A549 (cell line): ENCODE data around the gene PLEKHH1. TPM values are rescaled to one million over a fixed set of nuclear protein-coding genes. Genes with fewer than 3 reads are reported as not detected.

Experiments
- ATAC-seq, 2 experiments: fragments of 200-7000 bp in 1 of 2; fragments of >200 bp in 1 of 2; cut with Nextera tagmentation in 1 of 2; cut with Tn5 transposase in 1 of 2; 3 replicates each; pipeline versions ENCODE4 v1.8.0 to v1.9.1; 2018 to 2020; ENCODE audit warnings: mild to moderate bottlenecking in 1 of 2, moderate library complexity in 1 of 2
- CTCF ChIA-PET: fragments of 300-600 bp; sonication (Branson Sonifier 250); formaldehyde crosslinking; extraction: SDS; loops from one replicate; lab custom pipeline; 2021; ENCODE audit warnings: antibody characterized with exemption, inconsistent platforms; lab: Yijun Ruan, JAX
- POLR2A ChIA-PET: fragments of 350-600 bp; formaldehyde crosslinking; extraction: SDS; loops from one replicate; lab custom pipeline; 2021; ENCODE audit warnings: antibody characterized with exemption, inconsistent platforms; lab: Yijun Ruan, JAX
- DNase-seq, 2 experiments: peaks; one replicate each; pipeline versions ENCODE4 v3.0.0 to v3.0.0-alpha.2; 2011 to 2016; ENCODE audit warnings: low read depth in 1 of 2, low spot score in 1 of 2
- FAIRE-seq: peaks from 2 replicates; lab custom pipeline; 2011; peaks lifted over from hg19 to GRCh38; lab: Jason Lieb, UNC
- H3K27ac ChIP-seq, 2 experiments: fragments of >200 bp; sonication (Bioruptor Twin); formaldehyde crosslinking; 3 replicates each; pipeline ENCODE4 v1.5.1; 2016 to 2017
- H3K4me1 ChIP-seq: fragments of >200 bp; sonication (Bioruptor Twin); formaldehyde crosslinking; 3 replicates; pipeline ENCODE4 v1.6.1; 2016
- H3K4me2 ChIP-seq: fragments of >200 bp; sonication (Bioruptor Twin); formaldehyde crosslinking; 3 replicates; pipeline ENCODE4 v1.6.1; 2016
- H3K4me3 ChIP-seq: fragments of >200 bp; sonication (Bioruptor Twin); formaldehyde crosslinking; 3 replicates; pipeline ENCODE4 v1.5.1; 2016
- H3K9me3 ChIP-seq: fragments of >200 bp; sonication (Bioruptor Twin); formaldehyde crosslinking; 3 replicates; pipeline ENCODE4 v1.6.1; 2016
- CBX2 ChIP-seq: fragments of 200-600 bp; sonication (generic); IDR thresholded peaks from 2 replicates; pipeline ENCODE4 v1.6.1; 2016; ENCODE audit warnings: low read depth, mild to moderate bottlenecking, borderline replicate concordance
- CBX8 ChIP-seq: fragments of 200-600 bp; sonication (generic); IDR thresholded peaks from 2 replicates; pipeline ENCODE4 v1.6.1; 2016
- CHD2 ChIP-seq: fragments of 150-350 bp; IDR thresholded peaks from 2 replicates; pipeline ENCODE4 v1.6.1; 2014; ENCODE audit warnings: low read length; ENCODE audit not compliant: partially characterized antibody
- EHMT2 ChIP-seq: fragments of 200-600 bp; sonication (generic); IDR thresholded peaks from 2 replicates; pipeline ENCODE4 v1.6.1; 2016; ENCODE audit warnings: antibody characterized with exemption, low read depth, mild to moderate bottlenecking, moderate library complexity
- EP300 ChIP-seq, 2 experiments: fragments of >200 bp; sonication (Bioruptor Twin); formaldehyde crosslinking; IDR thresholded peaks; 2 replicates in 1 of 2; 3 replicates in 1 of 2; pipeline ENCODE4 v1.6.1; 2016 to 2017
- FOSL2 ChIP-seq, 2 experiments: fragments of 450-650 bp in 1 of 2; fragments of >200 bp in 1 of 2; sonication (Bioruptor Twin) in 1 of 2; formaldehyde crosslinking; IDR thresholded peaks; 2 replicates each; pipeline versions ENCODE4 v1.5.0 to v1.6.1; 2016 to 2020; ENCODE audit warnings: mild to moderate bottlenecking in 1 of 2, moderate library complexity in 1 of 2
- FOXS1 ChIP-seq: fragments of 250-450 bp; sonication (Bioruptor Pico); IDR thresholded peaks from 2 replicates; pipeline ENCODE4 v1.5.0; 2020; ENCODE audit warnings: mild to moderate bottlenecking, moderate library complexity
- HDAC2 ChIP-seq: fragments of 200-600 bp; sonication (generic); IDR thresholded peaks from 2 replicates; pipeline ENCODE4 v1.6.1; 2016
- HOXA7 ChIP-seq: fragments of 250-450 bp; sonication (Bioruptor Pico); IDR thresholded peaks from 2 replicates; pipeline ENCODE4 v1.5.0; 2020; ENCODE audit warnings: mild to moderate bottlenecking, moderate library complexity
- HOXB13 ChIP-seq: fragments of 250-450 bp; sonication (Bioruptor Pico); IDR thresholded peaks from 2 replicates; pipeline ENCODE4 v1.5.0; 2020; ENCODE audit warnings: low read depth, mild to moderate bottlenecking, moderate library complexity
- KDM1A ChIP-seq: fragments of 200-600 bp; sonication (generic); IDR thresholded peaks from 2 replicates; pipeline ENCODE4 v1.6.1; 2016; ENCODE audit warnings: low read depth, mild to moderate bottlenecking
- MAZ ChIP-seq: fragments of 150-350 bp; IDR thresholded peaks from 2 replicates; pipeline ENCODE4 v1.6.1; 2014; ENCODE audit warnings: antibody characterized with exemption, low read depth, low read length, borderline replicate concordance
- MYC ChIP-seq: IDR thresholded peaks from 2 replicates; pipeline ENCODE4 v1.6.1; 2012; ENCODE audit warnings: mild to moderate bottlenecking, inconsistent platforms, low read length, improper control_type of control experiment, borderline replicate concordance
- PHF8 ChIP-seq: fragments of 200-600 bp; sonication (generic); IDR thresholded peaks from 2 replicates; pipeline ENCODE4 v1.6.1; 2016; ENCODE audit warnings: low read depth, mild to moderate bottlenecking, antibody characterized with exemption, moderate library complexity, borderline replicate concordance
- POLR2A ChIP-seq: IDR thresholded peaks from 2 replicates; pipeline ENCODE4 v1.6.1; 2012; ENCODE audit warnings: mild to moderate bottlenecking, low read length
- RARB ChIP-seq: fragments of 250-450 bp; sonication (Bioruptor Pico); IDR thresholded peaks from 2 replicates; pipeline ENCODE4 v1.8.0; 2021; ENCODE audit warnings: mild to moderate bottlenecking, moderate library complexity
- ZNF302 ChIP-seq: fragments of 250-450 bp; sonication (Bioruptor Pico); IDR thresholded peaks from 2 replicates; pipeline ENCODE4 v1.9.0; 2021; ENCODE audit warnings: inconsistent platforms, mild to moderate bottlenecking, moderate library complexity
- ZSCAN20 ChIP-seq: fragments of 250-450 bp; sonication (Bioruptor Pico); IDR thresholded peaks from 2 replicates; pipeline ENCODE4 v1.8.0; 2022; ENCODE audit warnings: mild to moderate bottlenecking, moderate library complexity
- WGBS: methylation state at CpG from one replicate; pipeline ENCODE4 v1.1.6; 2017; ENCODE audit errors: missing lambda C conversion rate; 5-methylcytosine and 5-hydroxymethylcytosine counted together
- polyA plus RNA-seq, 4 experiments: library from polyadenylated mRNA; depleted of rRNA in 3 of 4; stranded (reverse); fragments of >200 nt; fragmentation: RNase III in 1 of 4; extraction: RNeasy Plus Mini Kit Qiagen cat#74134 plus additional on column Dnase treatment in 1 of 4; gene quantifications; 2 replicates in 3 of 4; 3 replicates in 1 of 4; pipeline ENCODE4 v1.2.3, GENCODE V29; 2011 to 2017
- TF ChIP-seq, protein P1 (sequence below): fragments of 250-450 bp; sonication (Bioruptor Pico); IDR thresholded peaks from 2 replicates; pipeline ENCODE4 v1.5.0; 2020; ENCODE audit warnings: low read depth, mild to moderate bottlenecking, moderate library complexity
- TF ChIP-seq, protein P2 (sequence below): fragments of >200 bp; sonication (Bioruptor Twin); formaldehyde crosslinking; IDR thresholded peaks from 3 replicates; pipeline ENCODE4 v1.6.1; 2016
- TF ChIP-seq, protein P3 (sequence below): fragments of 200-600 bp; sonication (generic); IDR thresholded peaks from 2 replicates; pipeline ENCODE4 v1.6.1; 2016; ENCODE audit warnings: antibody characterized with exemption, mild to moderate bottlenecking, moderate library complexity

The PLEKHH1 gene
- polyA plus RNA-seq, 2 of the 4 experiments (the other 2 are of a cell fraction), result 3.5 to 5.1 TPM

DNA sequence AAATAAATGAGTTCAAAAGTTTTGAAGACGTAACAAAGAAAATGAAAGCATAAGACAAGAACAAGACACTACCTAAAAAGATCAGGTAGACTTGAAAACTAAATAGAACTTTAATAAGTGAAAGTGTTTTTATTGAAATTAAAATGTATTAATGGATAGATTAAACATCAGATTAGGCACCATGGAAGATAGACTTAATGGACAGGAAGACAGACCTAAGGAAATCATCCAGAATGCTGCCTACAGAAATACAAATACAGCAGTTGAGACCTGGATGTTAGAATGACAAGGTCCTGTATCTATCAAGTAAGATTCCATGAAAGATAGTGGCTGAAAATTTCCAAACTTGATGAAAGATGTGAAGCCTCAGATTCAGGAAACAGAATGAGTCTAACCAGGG is 11.5 kb downstream of the PLEKHH1 start:
- Histone ChIP-seq H3K27ac (no peak overlapping the region), H3K4me1 (no peaks in the 10 kb centered on the region), H3K4me2 (no peak overlapping the region), H3K4me3 (no peak overlapping the region), H3K9me3 (no peaks in the 10 kb centered on the region)
- no peak for DNase-seq
- TF ChIP-seq EP300 (IDR thresholded peaks at IDR 0.05), result no peak
- TF ChIP-seq FOXS1, result no peak
- TF ChIP-seq CHD2, result no peak
- TF ChIP-seq, protein P1, sequence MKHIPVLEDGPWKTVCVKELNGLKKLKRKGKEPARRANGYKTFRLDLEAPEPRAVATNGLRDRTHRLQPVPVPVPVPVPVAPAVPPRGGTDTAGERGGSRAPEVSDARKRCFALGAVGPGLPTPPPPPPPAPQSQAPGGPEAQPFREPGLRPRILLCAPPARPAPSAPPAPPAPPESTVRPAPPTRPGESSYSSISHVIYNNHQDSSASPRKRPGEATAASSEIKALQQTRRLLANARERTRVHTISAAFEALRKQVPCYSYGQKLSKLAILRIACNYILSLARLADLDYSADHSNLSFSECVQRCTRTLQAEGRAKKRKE, result no peak
- no peak for TF ChIP-seq CBX8
- no peak for TF ChIP-seq HOXB13 (CRISPR knock-in tag)
- no peak for TF ChIP-seq MYC
- TF ChIP-seq HOXA7 (CRISPR knock-in tag), result no peak
- no peak for TF ChIP-seq FOSL2 (IDR thresholded peaks at IDR 0.05)
- TF ChIP-seq FOSL2 (CRISPR knock-in tag; IDR thresholded peaks at IDR 0.05), result no peak
- TF ChIP-seq, protein P2, sequence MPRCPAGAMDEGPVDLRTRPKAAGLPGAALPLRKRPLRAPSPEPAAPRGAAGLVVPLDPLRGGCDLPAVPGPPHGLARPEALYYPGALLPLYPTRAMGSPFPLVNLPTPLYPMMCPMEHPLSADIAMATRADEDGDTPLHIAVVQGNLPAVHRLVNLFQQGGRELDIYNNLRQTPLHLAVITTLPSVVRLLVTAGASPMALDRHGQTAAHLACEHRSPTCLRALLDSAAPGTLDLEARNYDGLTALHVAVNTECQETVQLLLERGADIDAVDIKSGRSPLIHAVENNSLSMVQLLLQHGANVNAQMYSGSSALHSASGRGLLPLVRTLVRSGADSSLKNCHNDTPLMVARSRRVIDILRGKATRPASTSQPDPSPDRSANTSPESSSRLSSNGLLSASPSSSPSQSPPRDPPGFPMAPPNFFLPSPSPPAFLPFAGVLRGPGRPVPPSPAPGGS, result no peak
- TF ChIP-seq HDAC2, result no peak
- no peak for TF ChIP-seq RARB (CRISPR knock-in tag)
- TF ChIP-seq EHMT2, result no peak
- no peak for TF ChIP-seq CBX2
- FAIRE-seq, result no peak
- ATAC-seq, result no peak
- ChIA-PET CTCF (no interaction called here), POLR2A (no interaction called here)
- 89% methylated on average over 1 of the region's 1 CpG for WGBS

DNA sequence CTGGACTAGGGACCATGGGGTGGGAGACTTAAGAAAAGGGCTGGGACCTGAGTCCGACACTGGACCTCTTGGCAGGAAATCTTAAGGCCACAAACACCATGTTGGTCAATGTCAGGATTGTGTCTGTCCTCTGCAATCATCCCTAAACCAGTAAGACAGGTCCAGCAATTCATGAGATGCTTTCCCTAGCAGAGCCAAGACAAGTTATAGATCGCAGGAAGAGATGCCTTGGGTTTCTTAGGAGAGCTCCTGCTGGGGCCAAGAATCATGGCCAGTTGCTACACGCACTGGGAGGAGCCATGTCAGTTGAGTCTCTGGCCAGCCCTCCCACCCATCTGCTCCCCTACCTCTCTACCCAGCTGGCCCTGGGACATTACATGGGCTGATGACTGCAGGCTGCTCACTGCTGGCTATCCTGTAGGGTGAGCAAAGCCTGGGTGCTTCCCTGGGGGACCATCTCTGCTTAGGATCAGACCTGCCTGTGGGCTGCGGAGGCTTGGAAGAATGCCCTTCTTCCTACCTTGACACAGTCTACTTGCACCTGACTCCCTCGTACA is 14.2 kb downstream of the PLEKHH1 start:
- ChIA-PET CTCF (no interaction called here), POLR2A (no interaction called here)
- no peaks in the 10 kb centered on the region for H3K9me3 ChIP-seq
- H3K27ac ChIP-seq, result no peak overlapping the region
- no peak overlapping the region for H3K4me3 ChIP-seq
- no peaks in the 10 kb centered on the region for H3K4me1 ChIP-seq
- WGBS, result 81% methylated on average over 5 of the region's 5 CpGs
- FAIRE-seq (no peak), DNase-seq (no peak), ATAC-seq (no peak)
- no peak overlapping the region for H3K4me2 ChIP-seq
- TF ChIP-seq, protein P3, sequence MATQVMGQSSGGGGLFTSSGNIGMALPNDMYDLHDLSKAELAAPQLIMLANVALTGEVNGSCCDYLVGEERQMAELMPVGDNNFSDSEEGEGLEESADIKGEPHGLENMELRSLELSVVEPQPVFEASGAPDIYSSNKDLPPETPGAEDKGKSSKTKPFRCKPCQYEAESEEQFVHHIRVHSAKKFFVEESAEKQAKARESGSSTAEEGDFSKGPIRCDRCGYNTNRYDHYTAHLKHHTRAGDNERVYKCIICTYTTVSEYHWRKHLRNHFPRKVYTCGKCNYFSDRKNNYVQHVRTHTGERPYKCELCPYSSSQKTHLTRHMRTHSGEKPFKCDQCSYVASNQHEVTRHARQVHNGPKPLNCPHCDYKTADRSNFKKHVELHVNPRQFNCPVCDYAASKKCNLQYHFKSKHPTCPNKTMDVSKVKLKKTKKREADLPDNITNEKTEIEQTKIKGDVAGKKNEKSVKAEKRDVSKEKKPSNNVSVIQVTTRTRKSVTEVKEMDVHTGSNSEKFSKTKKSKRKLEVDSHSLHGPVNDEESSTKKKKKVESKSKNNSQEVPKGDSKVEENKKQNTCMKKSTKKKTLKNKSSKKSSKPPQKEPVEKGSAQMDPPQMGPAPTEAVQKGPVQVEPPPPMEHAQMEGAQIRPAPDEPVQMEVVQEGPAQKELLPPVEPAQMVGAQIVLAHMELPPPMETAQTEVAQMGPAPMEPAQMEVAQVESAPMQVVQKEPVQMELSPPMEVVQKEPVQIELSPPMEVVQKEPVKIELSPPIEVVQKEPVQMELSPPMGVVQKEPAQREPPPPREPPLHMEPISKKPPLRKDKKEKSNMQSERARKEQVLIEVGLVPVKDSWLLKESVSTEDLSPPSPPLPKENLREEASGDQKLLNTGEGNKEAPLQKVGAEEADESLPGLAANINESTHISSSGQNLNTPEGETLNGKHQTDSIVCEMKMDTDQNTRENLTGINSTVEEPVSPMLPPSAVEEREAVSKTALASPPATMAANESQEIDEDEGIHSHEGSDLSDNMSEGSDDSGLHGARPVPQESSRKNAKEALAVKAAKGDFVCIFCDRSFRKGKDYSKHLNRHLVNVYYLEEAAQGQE, result no peak
- TF ChIP-seq POLR2A (no peak), PHF8 (no peak)

DNA sequence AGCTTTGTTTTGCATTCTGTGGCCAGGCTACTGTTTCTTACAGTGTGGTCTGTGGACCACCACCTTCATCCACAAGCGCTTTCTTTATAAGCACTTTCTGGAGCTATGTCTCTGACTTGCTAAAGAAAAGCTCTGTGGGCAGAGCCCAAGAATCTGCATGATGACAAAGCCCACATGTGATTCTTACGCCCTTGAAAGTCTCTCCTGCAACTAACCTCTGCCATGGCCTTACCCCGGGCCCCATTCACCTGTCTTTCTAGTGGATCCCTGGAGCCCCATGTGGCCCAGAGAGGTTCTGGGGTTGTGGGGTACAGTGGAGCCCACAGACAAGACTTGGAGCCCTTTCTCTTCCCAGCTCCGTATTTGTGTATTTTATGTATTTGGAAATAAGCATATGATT is 16.6 kb downstream of the PLEKHH1 start:
- TF ChIP-seq PHF8, result no peak
- TF ChIP-seq ZSCAN20 (CRISPR knock-in tag), result no peak
- no peak for TF ChIP-seq ZNF302 (CRISPR knock-in tag)
- TF ChIP-seq FOXS1, result no peak
- no peak for TF ChIP-seq KDM1A
- TF ChIP-seq MAZ, result no peak
- FAIRE-seq, result no peak
- H3K27ac ChIP-seq, result no peak overlapping the region
- DNase-seq, result no peak
- WGBS, result 84% methylated on average over 4 of the region's 4 CpGs
- no peak overlapping the region for H3K4me3 ChIP-seq
- CTCF ChIA-PET, result interaction anchor here (1.0 to 3.5 kb wide), 8 partner anchors 11 to 155 kb away, joined by 3 to 21 read pairs (median 4); no protein-coding TSS in a partner anchor
- H3K4me1 ChIP-seq, result no peaks in the 10 kb centered on the region
- no peak for ATAC-seq
- no peak overlapping the region for H3K4me2 ChIP-seq
- no peaks in the 10 kb centered on the region for H3K9me3 ChIP-seq
- POLR2A ChIA-PET, result no interaction called here
